B cell (primary cell): ENCODE data around the gene CDC42BPG. TPM values are rescaled to one million over a fixed set of nuclear protein-coding genes. Genes with fewer than 3 reads are reported as not detected.

ENCODE experiments used
- ATAC-seq: fragments of 200-7000 bp; cut with Tn5 transposase; one replicate; pipeline ENCODE4 v1.10.0; 2021; ENCODE audit warnings: low read depth, mild to moderate bottlenecking, moderate number of reproducible peaks, moderate library complexity
- CTCF ChIA-PET: fragments of 350-600 bp; sonication (Branson Sonifier 250); formaldehyde crosslinking; loops from one replicate; lab custom pipeline; 2021; ENCODE audit warnings: antibody characterized with exemption, inconsistent platforms; lab: Charles Lee
- POLR2A ChIA-PET: fragments of 350-600 bp; sonication (Branson Sonifier 250); formaldehyde crosslinking; loops from one replicate; lab custom pipeline; 2021; ENCODE audit warnings: antibody characterized with exemption; lab: Charles Lee
- DNase-seq: peaks from one replicate; pipeline ENCODE4 v3.0.0; 2013
- H2AFZ ChIP-seq: 2 replicates; pipeline ENCODE4 v1.6.1; 2012; ENCODE audit warnings: mild to moderate bottlenecking, low read depth, low read length; ENCODE audit not compliant: insufficient read depth, poor library complexity, severe bottlenecking
- H3K27ac ChIP-seq, 2 donors: 1 replicate in 1 of 2; 2 replicates in 1 of 2; pipeline ENCODE4 v1.5.1; 2012 to 2013; ENCODE audit warnings: low read length in 2 of 2, mild to moderate bottlenecking in 2 of 2, moderate library complexity in 1 of 2
- H3K27me3 ChIP-seq, 4 experiments: fragments of 200-600 bp in 1 of 4; sonication (generic) in 1 of 4; replicated peaks in 1 of 4; 1 replicate in 2 of 4; 2 replicates in 2 of 4; pipeline versions ENCODE4 v1.6.1 to v1.7.0; 2013 to 2016; ENCODE audit warnings: low read length in 3 of 4, mild to moderate bottlenecking in 2 of 4, mixed read lengths in 1 of 4, moderate library complexity in 1 of 4; ENCODE audit not compliant: insufficient read depth in 4 of 4, control insufficient read depth in 3 of 4; ENCODE audit errors: control extremely low read depth in 1 of 4
- H3K36me3 ChIP-seq, 2 experiments: replicated peaks in 1 of 2; 1 replicate in 1 of 2; 2 replicates in 1 of 2; pipeline versions ENCODE4 v1.6.1 to v1.7.1; 2013; ENCODE audit warnings: low read length in 1 of 2; ENCODE audit not compliant: insufficient read depth in 2 of 2, control insufficient read depth in 1 of 2; ENCODE audit errors: control extremely low read depth in 1 of 2, extremely low read depth in 1 of 2
- H3K4me1 ChIP-seq, 2 donors: fragments of 200-600 bp in 1 of 2; sonication (generic) in 1 of 2; 1 replicate in 1 of 2; 2 replicates in 1 of 2; pipeline versions ENCODE4 v1.5.1 to v1.6.1; 2013 to 2017; ENCODE audit warnings: low read length in 2 of 2; ENCODE audit not compliant: control insufficient read depth in 2 of 2, insufficient read depth in 2 of 2
- H3K4me2 ChIP-seq: replicated peaks from 2 replicates; pipeline ENCODE3; 2012; ENCODE audit warnings: mild to moderate bottlenecking, low read depth, low read length; ENCODE audit not compliant: poor library complexity, severe bottlenecking
- H3K4me3 ChIP-seq, 5 experiments: fragments of 200-600 bp in 1 of 5; sonication (generic) in 1 of 5; 1 replicate in 3 of 5; 2 replicates in 2 of 5; pipeline versions ENCODE4 v1.5.1 to v1.7.0; 2011 to 2016; ENCODE audit warnings: low read length in 4 of 5, mild to moderate bottlenecking in 4 of 5, low read depth in 2 of 5, control low read depth in 1 of 5, moderate library complexity in 1 of 5; ENCODE audit not compliant: insufficient read depth in 1 of 5; ENCODE audit errors: control extremely low read depth in 1 of 5, extremely low read depth in 1 of 5
- H3K79me2 ChIP-seq: fragments of 200-600 bp; sonication (generic); one replicate; pipeline ENCODE4 v1.6.0; 2016; ENCODE audit warnings: low read length; ENCODE audit not compliant: control insufficient read depth, insufficient read depth
- H3K9ac ChIP-seq: fragments of 200-600 bp; sonication (generic); 2 replicates; pipeline ENCODE4 v1.6.1; 2017; ENCODE audit warnings: mild to moderate bottlenecking, low read length, moderate library complexity
- H3K9me3 ChIP-seq, 3 donors: one replicate each; pipeline versions ENCODE4 v1.6.1 to v1.7.1; 2013; ENCODE audit warnings: low read length in 2 of 3; ENCODE audit not compliant: control insufficient read depth in 2 of 3, insufficient read depth in 1 of 3; ENCODE audit errors: control extremely low read depth in 1 of 3
- H4K20me1 ChIP-seq: 2 replicates; pipeline ENCODE4 v1.6.0; 2012; ENCODE audit warnings: mild to moderate bottlenecking, low read length; ENCODE audit not compliant: insufficient read depth, control insufficient read depth, poor library complexity, severe bottlenecking
- H3K27ac Mint-ChIP-seq: one replicate; pipeline ENCODE4 v1.8.0; 2021; ENCODE audit warnings: mixed read lengths
- H3K27me3 Mint-ChIP-seq: one replicate; pipeline ENCODE4 v1.8.0; 2021; ENCODE audit warnings: mixed read lengths
- H3K4me1 Mint-ChIP-seq: one replicate; pipeline ENCODE4 v1.8.0; 2021; ENCODE audit warnings: mixed read lengths
- H3K4me3 Mint-ChIP-seq: one replicate; pipeline ENCODE4 v1.8.0; 2021; ENCODE audit warnings: mixed read lengths
- H3K9me3 Mint-ChIP-seq: one replicate; pipeline ENCODE4 v1.8.0; 2022; ENCODE audit warnings: mixed read lengths; ENCODE audit not compliant: insufficient read depth
- CTCF ChIP-seq: fragments of 200-600 bp; IDR thresholded peaks from one replicate; pipeline ENCODE4 v1.8.0; 2022; ENCODE audit warnings: antibody characterized with exemption, mild to moderate bottlenecking
- EZH2 ChIP-seq: IDR thresholded peaks from 2 replicates; pipeline ENCODE4 v1.6.1; 2012; ENCODE audit warnings: borderline replicate concordance, low read depth, mild to moderate bottlenecking, moderate library complexity, low read length; ENCODE audit not compliant: insufficient read depth, poor library complexity, severe bottlenecking
- WGBS: methylation state at CpG from one replicate; pipeline ENCODE4 v1.1.5; 2013; ENCODE audit warnings: missing lambda C conversion rate; ENCODE audit not compliant: insufficient coverage; 5-methylcytosine and 5-hydroxymethylcytosine counted together
- intact Hi-C: fragments of 100-400 bp; cut with micrococcal nuclease; formaldehyde crosslinking; loops from one replicate; pipeline ENCODE4 v1.10.0; 2022
- polyA plus RNA-seq: library from polyadenylated mRNA; depleted of rRNA; stranded (reverse); fragments of >200 nt; gene quantifications from 2 replicates; pipeline ENCODE4 v1.2.3, GENCODE V29; 2012
- total RNA-seq, 2 donors: library from RNA; stranded (reverse); fragments of 120-200 nt in 1 of 2; gene quantifications; 1 replicate in 1 of 2; 2 replicates in 1 of 2; pipeline versions ENCODE4 v1.2.3 to v1.2.4, GENCODE V29; 2013 to 2022

CDC42BPG gene
- total and polyA plus RNA-seq, 2 donors (not counting 1 experiment from before 2014, with no cell fraction given), result 3.7 to 8.7 TPM

- ATAC-seq (no peak), DNase-seq (no peak)
- no peak overlapping the region for H3K4me2 ChIP-seq
- Mint-ChIP-seq H3K9me3 (no peaks in the 10 kb centered on the region), H3K27ac (peak overlapping the region; percentile 37), H3K4me1 (peaks cover 43% of the 10 kb centered on the region), H3K4me3 (no peak overlapping the region), H3K27me3 (no peaks in the 10 kb centered on the region)
- WGBS, result 65% methylated on average over 9 of the region's 19 CpGs
- H3K4me1 ChIP-seq, result peaks cover 35 to 38% of the 10 kb centered on the region in 2 donors
- no peaks in the 10 kb centered on the region for H3K9me3 ChIP-seq
- no peaks in the 10 kb centered on the region for H3K27me3 ChIP-seq
- TF ChIP-seq CTCF (no peak), EZH2 (no peak)
- ChIA-PET CTCF (interaction anchor here (0.7 kb wide), 1 partner anchor 15 kb away, joined by 3 read pairs; no protein-coding TSS in a partner anchor), POLR2A (no interaction called here)
- no peak overlapping the region for H2AFZ ChIP-seq
- intact Hi-C loops, result no loop called here
- peaks cover 0 to 57% of the 10 kb centered on the region in 2 experiments for H3K36me3 ChIP-seq
- no peak overlapping the region for H3K27ac ChIP-seq
- H3K4me3 ChIP-seq, result no peak overlapping the region
- no peak overlapping the region for H3K9ac ChIP-seq
- no peaks in the 10 kb centered on the region for H4K20me1 ChIP-seq
- H3K79me2 ChIP-seq, result peaks cover 15% of the 10 kb centered on the region
Observed at GRCh38 chr11:64796047-64796756, 48.3 kb downstream of the CDC42BPG start.

- CTCF ChIA-PET, result interaction anchor here (1.0 to 1.7 kb wide), 2 partner anchors 9 to 16 kb away, joined by 3 to 5 read pairs; partner anchors contain the start of gene SF1
- no peak for ATAC-seq
- H3K4me1 Mint-ChIP-seq, result peaks cover 26% of the 10 kb centered on the region
Observed at GRCh38 chr11:64794526-64794925, 49.9 kb downstream of the CDC42BPG start.

More at GRCh38 chr11:64794526-64794925, 49.9 kb downstream of the CDC42BPG start:
- no peak overlapping the region for H3K4me3 ChIP-seq
- peaks cover 12% of the 10 kb centered on the region for H3K79me2 ChIP-seq
- Mint-ChIP-seq H3K27me3 (no peaks in the 10 kb centered on the region), H3K27ac (peak overlapping the region; percentile 17), H3K4me3 (no peak overlapping the region), H3K9me3 (no peaks in the 10 kb centered on the region)
- 97% methylated on average over 10 of the region's 10 CpGs for WGBS
- peaks cover 18 to 21% of the 10 kb centered on the region in 2 donors for H3K4me1 ChIP-seq
- H3K9ac ChIP-seq, result no peak overlapping the region
- TF ChIP-seq CTCF (no peak), EZH2 (no peak)
- POLR2A ChIA-PET, result interaction anchor here (0.6 kb wide), 1 partner anchor 9 kb away, joined by 3 read pairs; no protein-coding TSS in a partner anchor
- DNase-seq, result no peak
- H3K9me3 ChIP-seq, result no peaks in the 10 kb centered on the region
- H3K4me2 ChIP-seq, result no peak overlapping the region
- H2AFZ ChIP-seq, result no peak overlapping the region
- intact Hi-C loops, result no loop called here
- no peaks in the 10 kb centered on the region for H4K20me1 ChIP-seq
- H3K36me3 ChIP-seq, result peaks cover 2 to 58% of the 10 kb centered on the region in 2 experiments
- H3K27me3 ChIP-seq, result no peaks in the 10 kb centered on the region
- H3K27ac ChIP-seq, result no peak overlapping the region
